ENCODE results near the gene PSMC3.
A peak's percentile ranks its signal among the peaks of the same experiment; 100 is the strongest.

PSMC3 gene

GRCh38 chr11:47383071-47383470, 43.2 kb downstream of the PSMC3 start:
- Histone ChIP-seq H3K4me1 (ENCODE audit: control insufficient read depth, insufficient read depth, low read length) (no peaks in the 10 kb centered on the region), H3K9ac (ENCODE audit: low read length in 2 of 2) (no peak overlapping the region), H3K36me3 (ENCODE audit: control insufficient read depth in 2 of 2, insufficient read depth in 2 of 2, low read length in 2 of 2) (no peaks in the 10 kb centered on the region), H3K4me3 (ENCODE audit: low read length in 2 of 2) (no peak overlapping the region), H3K27me3 (ENCODE audit: control insufficient read depth in 1 of 2, insufficient read depth in 2 of 2, low read length in 2 of 2) (no peaks in the 10 kb centered on the region), H3K9me3 (ENCODE audit: control insufficient read depth in 2 of 2, low read length in 2 of 2) (no peaks in the 10 kb centered on the region), H3K27ac (ENCODE audit: low read length) (no peak overlapping the region)

GRCh38 chr11:47380078-47380477, 46.2 kb downstream of the PSMC3 start:
- H3K27me3 ChIP-seq (ENCODE audit: control insufficient read depth in 1 of 2, insufficient read depth in 2 of 2, low read length in 2 of 2): no peaks in the 10 kb centered on the region
- no peak overlapping the region for H3K4me3 ChIP-seq (ENCODE audit: low read length in 2 of 2)
- no peak overlapping the region for H3K27ac ChIP-seq (ENCODE audit: low read length)

GRCh38 chr11:47379317-47379716, 46.9 kb downstream of the PSMC3 start:
- Histone ChIP-seq H3K27ac (ENCODE audit: low read length) (no peak overlapping the region), H3K4me3 (ENCODE audit: low read length in 2 of 2) (no peak overlapping the region), H3K27me3 (ENCODE audit: control insufficient read depth in 1 of 2, insufficient read depth in 2 of 2, low read length in 2 of 2) (no peaks in the 10 kb centered on the region), H3K4me1 (ENCODE audit: control insufficient read depth, insufficient read depth, low read length) (no peaks in the 10 kb centered on the region), H3K9me3 (ENCODE audit: control insufficient read depth in 2 of 2, low read length in 2 of 2) (no peaks in the 10 kb centered on the region), H3K9ac (ENCODE audit: low read length in 2 of 2) (no peak overlapping the region), H3K36me3 (ENCODE audit: control insufficient read depth in 2 of 2, insufficient read depth in 2 of 2, low read length in 2 of 2) (no peaks in the 10 kb centered on the region)

More at GRCh38 chr11:47380078-47380477, 46.2 kb downstream of the PSMC3 start:
- no peaks in the 10 kb centered on the region for H3K36me3 ChIP-seq (ENCODE audit: control insufficient read depth in 2 of 2, insufficient read depth in 2 of 2, low read length in 2 of 2)
- H3K9ac ChIP-seq (ENCODE audit: low read length in 2 of 2): no peak overlapping the region
- no peaks in the 10 kb centered on the region for H3K9me3 ChIP-seq (ENCODE audit: control insufficient read depth in 2 of 2, low read length in 2 of 2)
- no peaks in the 10 kb centered on the region for H3K4me1 ChIP-seq (ENCODE audit: control insufficient read depth, insufficient read depth, low read length)

DNA sequence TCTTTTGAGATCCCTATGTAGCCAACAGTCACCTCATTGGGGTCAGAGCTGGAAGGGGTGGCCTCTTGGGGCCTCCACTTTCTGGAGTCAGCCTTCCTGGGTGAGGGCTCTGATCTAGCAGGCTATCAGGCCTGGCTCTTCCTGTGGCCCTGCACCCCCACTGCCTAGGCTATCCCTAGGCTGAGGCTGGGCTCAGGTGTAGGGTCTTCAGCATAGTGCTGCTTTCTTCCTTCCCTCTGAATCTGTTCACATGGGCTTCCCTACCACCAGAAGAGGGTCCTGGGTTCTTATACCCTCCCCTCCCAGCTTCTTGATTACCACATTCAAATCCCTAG, 47.4 kb downstream of the PSMC3 start:
- no peaks in the 10 kb centered on the region for H3K36me3 ChIP-seq (ENCODE audit: control insufficient read depth in 2 of 2, insufficient read depth in 2 of 2, low read length in 2 of 2)
- H3K27me3 ChIP-seq (ENCODE audit: control insufficient read depth in 1 of 2, insufficient read depth in 2 of 2, low read length in 2 of 2): no peaks in the 10 kb centered on the region
- H3K27ac ChIP-seq (ENCODE audit: low read length): no peak overlapping the region
- H3K4me1 ChIP-seq (ENCODE audit: control insufficient read depth, insufficient read depth, low read length): no peaks in the 10 kb centered on the region
- H3K9ac ChIP-seq (ENCODE audit: low read length in 2 of 2): no peak overlapping the region
- no peaks in the 10 kb centered on the region for H3K9me3 ChIP-seq (ENCODE audit: control insufficient read depth in 2 of 2, low read length in 2 of 2)
- H3K4me3 ChIP-seq (ENCODE audit: low read length in 2 of 2): no peak overlapping the region

DNA sequence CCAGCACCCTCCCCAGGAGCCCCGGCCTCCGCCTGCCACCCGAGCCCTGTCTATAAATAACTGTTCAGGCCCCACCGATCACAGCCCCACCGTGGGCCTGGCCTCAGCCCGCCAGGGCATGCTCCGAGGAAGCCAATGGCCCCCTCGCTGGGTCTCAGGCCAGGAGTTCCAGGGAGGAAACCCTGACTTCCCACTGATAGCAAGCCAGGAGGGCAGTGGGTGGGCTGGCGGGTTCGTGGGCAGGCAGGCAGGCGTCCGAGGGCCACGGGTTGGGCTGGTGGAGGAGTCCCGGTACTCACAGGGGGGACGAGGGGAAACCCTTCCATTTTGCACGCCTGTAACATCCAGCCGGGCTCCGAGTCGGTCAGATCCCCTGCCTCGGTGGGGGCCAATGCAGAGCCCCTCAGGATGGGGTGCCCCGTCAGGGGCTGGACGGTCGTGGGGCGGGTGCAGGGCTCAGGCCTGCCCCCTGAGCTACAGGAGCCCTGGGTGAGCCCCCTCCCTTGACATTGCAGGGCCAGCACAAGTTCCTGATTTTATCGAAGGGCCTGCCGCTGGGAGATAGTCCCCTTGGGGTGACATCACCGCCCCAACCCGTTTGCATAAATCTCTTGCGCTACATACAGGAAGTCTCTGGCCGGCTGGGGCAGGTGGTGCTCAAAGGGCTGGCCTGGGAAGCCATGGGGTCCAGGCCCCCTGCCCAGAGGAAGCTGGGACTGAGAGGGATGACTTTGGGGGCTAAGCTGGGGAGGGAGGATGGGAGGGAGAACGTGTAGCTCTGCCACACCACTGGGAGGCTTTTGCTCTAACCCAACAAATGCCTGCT, 48.0 kb downstream of the PSMC3 start, which contains the start of gene SPI1:
TSS of gene SPI1 (minus strand) at position 538 of the 826 bp plus-strand sequence. CDS start at position 344, 194 bp downstream.
- H3K27ac ChIP-seq (ENCODE audit: low read length): no peak within 1 kb of the TSS
- no peaks in the 10 kb centered on the region for H3K4me1 ChIP-seq (ENCODE audit: control insufficient read depth, insufficient read depth, low read length)
- H3K27me3 ChIP-seq (ENCODE audit: control insufficient read depth in 1 of 2, insufficient read depth in 2 of 2, low read length in 2 of 2): no peaks in the 10 kb centered on the region
- H3K36me3 ChIP-seq (ENCODE audit: control insufficient read depth in 2 of 2, insufficient read depth in 2 of 2, low read length in 2 of 2): no peaks in the 10 kb centered on the region
- H3K4me3 ChIP-seq (ENCODE audit: low read length in 2 of 2): peak within 1 kb of the TSS in 1 of 2 donors; percentile 40
- H3K9ac ChIP-seq (ENCODE audit: low read length in 2 of 2): peak within 1 kb of the TSS in 1 of 2 donors; percentile 30
- H3K9me3 ChIP-seq (ENCODE audit: control insufficient read depth in 2 of 2, low read length in 2 of 2): no peaks in the 10 kb centered on the region

DNA sequence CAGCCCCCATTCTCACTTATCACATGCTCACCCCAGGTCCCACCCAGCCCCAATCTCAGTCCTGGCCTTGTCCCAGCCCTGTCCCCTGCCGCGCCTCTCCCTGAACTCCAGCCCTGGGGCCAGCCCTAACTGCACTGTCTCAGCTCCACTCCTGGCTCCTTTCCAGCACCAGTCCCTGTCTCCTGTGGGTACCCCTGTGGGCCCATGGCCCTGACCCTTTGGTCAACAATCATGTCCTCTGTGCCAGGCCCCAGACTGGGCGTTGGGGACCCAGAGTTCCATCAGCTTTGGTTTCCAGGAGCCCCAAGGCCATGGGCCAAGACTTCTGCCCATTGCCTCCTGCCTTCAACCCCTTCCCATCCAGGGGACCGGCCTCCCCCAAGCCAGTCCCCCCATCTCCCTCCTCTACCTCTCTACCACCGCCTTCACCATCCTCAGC, 48.6 kb downstream of the PSMC3 start:
- Histone ChIP-seq H3K4me1 (ENCODE audit: control insufficient read depth, insufficient read depth, low read length) (no peaks in the 10 kb centered on the region), H3K9ac (ENCODE audit: low read length in 2 of 2) (no peak overlapping the region), H3K9me3 (ENCODE audit: control insufficient read depth in 2 of 2, low read length in 2 of 2) (no peaks in the 10 kb centered on the region), H3K4me3 (ENCODE audit: low read length in 2 of 2) (peak overlapping the region in 1 of 2 donors; percentile 40), H3K27ac (ENCODE audit: low read length) (no peak overlapping the region), H3K27me3 (ENCODE audit: control insufficient read depth in 1 of 2, insufficient read depth in 2 of 2, low read length in 2 of 2) (no peaks in the 10 kb centered on the region), H3K36me3 (ENCODE audit: control insufficient read depth in 2 of 2, insufficient read depth in 2 of 2, low read length in 2 of 2) (no peaks in the 10 kb centered on the region)

GRCh38 chr11:47376525-47377371, 49.5 kb downstream of the PSMC3 start:
- H3K36me3 ChIP-seq (ENCODE audit: control insufficient read depth in 2 of 2, insufficient read depth in 2 of 2, low read length in 2 of 2): no peaks in the 10 kb centered on the region
- peak overlapping the region in 1 of 2 donors; percentile 40 for H3K4me3 ChIP-seq (ENCODE audit: low read length in 2 of 2)
- H3K27me3 ChIP-seq (ENCODE audit: control insufficient read depth in 1 of 2, insufficient read depth in 2 of 2, low read length in 2 of 2): no peaks in the 10 kb centered on the region
- no peaks in the 10 kb centered on the region for H3K9me3 ChIP-seq (ENCODE audit: control insufficient read depth in 2 of 2, low read length in 2 of 2)
- no peak overlapping the region for H3K27ac ChIP-seq (ENCODE audit: low read length)
- H3K9ac ChIP-seq (ENCODE audit: low read length in 2 of 2): peak overlapping the region in 1 of 2 donors; percentile 33
- no peaks in the 10 kb centered on the region for H3K4me1 ChIP-seq (ENCODE audit: control insufficient read depth, insufficient read depth, low read length)

GRCh38 chr11:47376107-47376524, 50.1 kb downstream of the PSMC3 start:
- Histone ChIP-seq H3K9me3 (ENCODE audit: control insufficient read depth in 2 of 2, low read length in 2 of 2) (no peaks in the 10 kb centered on the region), H3K9ac (ENCODE audit: low read length in 2 of 2) (no peak overlapping the region), H3K27me3 (ENCODE audit: control insufficient read depth in 1 of 2, insufficient read depth in 2 of 2, low read length in 2 of 2) (no peaks in the 10 kb centered on the region), H3K4me3 (ENCODE audit: low read length in 2 of 2) (peak overlapping the region in 1 of 2 donors; percentile 40), H3K27ac (ENCODE audit: low read length) (no peak overlapping the region), H3K4me1 (ENCODE audit: control insufficient read depth, insufficient read depth, low read length) (no peaks in the 10 kb centered on the region), H3K36me3 (ENCODE audit: control insufficient read depth in 2 of 2, insufficient read depth in 2 of 2, low read length in 2 of 2) (no peaks in the 10 kb centered on the region)

DNA sequence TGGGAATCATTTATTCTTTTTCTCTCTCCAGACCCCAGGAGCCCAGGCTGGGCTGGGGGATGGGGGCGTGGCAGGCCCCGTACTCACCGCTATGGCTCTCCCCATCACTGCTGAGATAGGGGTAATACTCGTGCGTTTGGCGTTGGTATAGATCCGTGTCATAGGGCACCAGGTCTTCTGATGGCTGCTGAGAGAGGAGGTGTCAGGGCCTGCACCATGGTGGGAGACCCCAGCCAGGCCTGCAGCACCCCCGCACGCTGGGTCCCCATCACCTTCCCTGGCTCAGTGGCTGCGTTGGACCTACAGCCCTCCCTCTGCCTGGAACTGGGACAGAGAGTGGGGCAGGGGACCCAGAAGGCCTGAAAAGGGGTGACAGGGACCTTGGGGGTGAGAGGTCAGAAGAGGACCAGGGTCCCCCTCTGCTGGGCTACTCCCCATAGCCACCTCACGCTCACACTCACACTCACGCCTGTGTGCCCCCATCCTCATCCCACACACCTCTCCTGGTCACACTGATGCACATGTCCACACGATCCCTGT, 50.6 kb downstream of the PSMC3 start:
- H3K27ac ChIP-seq (ENCODE audit: low read length): no peak overlapping the region
- no peak overlapping the region for H3K4me3 ChIP-seq (ENCODE audit: low read length in 2 of 2)
- no peak overlapping the region for H3K9ac ChIP-seq (ENCODE audit: low read length in 2 of 2)
- no peaks in the 10 kb centered on the region for H3K36me3 ChIP-seq (ENCODE audit: control insufficient read depth in 2 of 2, insufficient read depth in 2 of 2, low read length in 2 of 2)
- no peaks in the 10 kb centered on the region for H3K9me3 ChIP-seq (ENCODE audit: control insufficient read depth in 2 of 2, low read length in 2 of 2)
- no peaks in the 10 kb centered on the region for H3K27me3 ChIP-seq (ENCODE audit: control insufficient read depth in 1 of 2, insufficient read depth in 2 of 2, low read length in 2 of 2)
- H3K4me1 ChIP-seq (ENCODE audit: control insufficient read depth, insufficient read depth, low read length): no peaks in the 10 kb centered on the region

GRCh38 chr11:47375020-47375419, 51.2 kb downstream of the PSMC3 start:
- H3K9me3 ChIP-seq (ENCODE audit: control insufficient read depth in 2 of 2, low read length in 2 of 2): no peaks in the 10 kb centered on the region
- H3K4me1 ChIP-seq (ENCODE audit: control insufficient read depth, insufficient read depth, low read length): no peaks in the 10 kb centered on the region
- H3K27ac ChIP-seq (ENCODE audit: low read length): no peak overlapping the region
- no peak overlapping the region for H3K9ac ChIP-seq (ENCODE audit: low read length in 2 of 2)
- no peak overlapping the region for H3K4me3 ChIP-seq (ENCODE audit: low read length in 2 of 2)
- H3K36me3 ChIP-seq (ENCODE audit: control insufficient read depth in 2 of 2, insufficient read depth in 2 of 2, low read length in 2 of 2): no peaks in the 10 kb centered on the region
- no peaks in the 10 kb centered on the region for H3K27me3 ChIP-seq (ENCODE audit: control insufficient read depth in 1 of 2, insufficient read depth in 2 of 2, low read length in 2 of 2)
